Activated CD8-positive, alpha-beta memory T cell treated with anti-CD3 and anti-CD28 coated beads for 48 hours (primary cell): ENCODE results near the gene SORCS3.

Source experiments
- DNase-seq, 3 experiments: peaks; one replicate each; pipeline ENCODE4 v3.0.0-alpha.2; 2020; ENCODE audit warnings: low read depth in 2 of 3, low spot score in 2 of 3

Gene SORCS3

DNA sequence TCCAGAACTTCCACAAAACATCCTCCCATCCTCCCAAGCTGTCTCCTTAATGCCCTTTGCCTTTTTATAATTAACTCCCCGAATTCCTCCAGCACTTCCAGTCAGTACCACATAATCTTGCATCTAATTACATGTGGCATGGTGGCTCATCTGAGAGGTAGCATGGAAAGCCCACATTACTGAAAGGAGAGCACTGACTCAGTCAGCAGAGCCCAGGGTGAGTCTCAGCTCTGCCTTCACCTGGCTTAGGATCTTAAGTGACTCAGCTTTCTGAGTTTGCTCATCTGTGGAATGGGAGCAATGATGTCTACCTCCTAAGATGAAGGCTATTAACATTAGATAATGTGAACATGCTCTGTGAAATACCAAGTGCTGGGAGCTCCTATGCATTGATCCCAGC lies 433.9 kb downstream of the SORCS3 start:
- DNase-seq, result no peak

DNA sequence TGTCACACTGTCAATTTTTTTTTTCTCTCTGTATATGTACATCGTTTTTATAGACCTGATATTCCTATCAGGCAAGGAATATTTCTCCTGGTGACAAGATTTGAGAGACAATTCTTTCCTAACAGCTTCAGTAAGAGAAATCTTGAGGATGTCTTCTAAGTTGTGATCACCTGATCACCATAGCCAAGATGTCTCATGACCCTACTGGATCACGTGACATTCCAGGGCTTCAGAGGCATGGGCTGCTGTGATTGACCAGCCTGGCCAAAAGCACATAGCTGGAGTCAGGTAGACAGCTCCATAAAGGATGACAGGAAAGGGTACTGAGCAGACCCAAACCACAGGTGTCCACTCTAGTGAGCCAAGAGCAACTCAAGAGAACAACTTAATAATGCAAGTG lies 444.9 kb downstream of the SORCS3 start:
- no peak for DNase-seq

DNA sequence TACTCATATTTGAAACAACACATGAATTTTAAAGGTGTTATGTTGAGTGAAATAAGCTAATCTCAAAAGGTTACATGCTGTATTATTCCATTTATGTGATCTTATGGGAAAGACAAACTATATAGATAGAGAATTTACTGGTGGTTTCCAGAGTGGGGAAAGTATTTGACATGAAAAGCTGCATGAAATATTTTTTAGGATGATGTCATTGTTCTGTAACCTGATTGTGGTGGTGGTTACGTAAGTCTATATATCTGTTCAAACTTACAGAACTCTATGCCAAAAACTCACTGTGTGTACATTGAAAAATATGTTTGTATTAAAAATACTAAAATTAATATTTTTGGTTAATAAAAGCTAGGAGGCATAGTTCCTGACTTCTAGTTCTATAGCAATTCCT lies 453.0 kb downstream of the SORCS3 start:
- DNase-seq, result no peak

DNA sequence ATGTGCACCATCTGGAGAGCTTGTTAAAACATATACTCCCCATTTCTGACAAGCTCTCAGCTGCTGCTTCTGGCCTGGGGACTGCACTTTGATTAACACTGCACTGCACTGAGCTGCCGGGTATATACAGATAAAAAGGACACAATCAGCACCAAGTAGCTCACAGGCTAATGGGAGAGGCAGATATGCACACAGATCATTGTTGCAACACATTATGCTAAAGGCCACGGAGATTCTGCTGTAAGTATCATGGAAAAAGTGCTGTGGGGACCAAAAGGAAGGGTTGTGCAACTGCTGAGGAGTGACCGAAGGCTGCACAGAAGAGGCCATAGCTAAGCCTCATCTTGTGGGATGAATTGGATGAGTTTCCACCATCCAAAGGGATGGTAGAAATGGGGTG lies 455.2 kb downstream of the SORCS3 start:
- no peak for DNase-seq

DNA sequence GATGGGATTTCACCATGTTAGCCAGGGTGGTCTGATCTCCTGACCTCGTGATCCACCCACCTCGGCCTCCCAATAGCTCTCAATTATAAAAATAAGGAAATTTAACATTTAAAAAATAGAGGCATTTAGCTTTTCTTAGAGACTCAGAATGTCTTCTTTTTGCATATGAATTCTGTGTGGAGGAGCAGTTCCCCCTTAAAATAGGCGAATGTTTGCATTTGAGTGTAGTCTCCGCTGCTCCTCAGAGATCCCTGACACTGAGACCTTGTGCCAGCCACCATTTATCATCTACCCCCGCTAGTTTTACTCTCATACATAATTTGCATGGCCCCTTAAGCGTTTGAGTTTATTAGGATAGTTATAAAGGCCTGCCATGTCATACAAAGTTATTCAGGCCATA lies 461.9 kb downstream of the SORCS3 start:
- DNase-seq, result no peak

DNA sequence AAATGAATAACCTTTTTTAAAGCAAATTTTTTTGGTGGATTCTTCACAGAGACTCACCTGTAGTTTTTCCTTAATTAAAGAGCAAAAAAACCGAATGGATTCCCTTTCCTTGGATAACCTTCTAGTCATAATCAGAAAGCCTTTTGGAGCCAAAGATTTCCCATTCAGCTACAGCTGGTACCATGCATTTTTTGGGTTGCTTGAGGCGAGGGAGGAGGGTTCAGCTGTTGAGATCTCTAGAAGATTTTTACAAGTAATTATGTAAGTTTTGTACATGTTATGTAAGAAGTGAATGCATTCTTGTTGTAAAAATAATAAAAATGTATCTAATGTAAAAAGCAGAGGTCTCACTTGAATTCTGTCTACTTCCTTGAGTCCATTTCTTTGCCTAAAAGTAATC lies 463.2 kb downstream of the SORCS3 start:
- DNase-seq, result no peak

DNA sequence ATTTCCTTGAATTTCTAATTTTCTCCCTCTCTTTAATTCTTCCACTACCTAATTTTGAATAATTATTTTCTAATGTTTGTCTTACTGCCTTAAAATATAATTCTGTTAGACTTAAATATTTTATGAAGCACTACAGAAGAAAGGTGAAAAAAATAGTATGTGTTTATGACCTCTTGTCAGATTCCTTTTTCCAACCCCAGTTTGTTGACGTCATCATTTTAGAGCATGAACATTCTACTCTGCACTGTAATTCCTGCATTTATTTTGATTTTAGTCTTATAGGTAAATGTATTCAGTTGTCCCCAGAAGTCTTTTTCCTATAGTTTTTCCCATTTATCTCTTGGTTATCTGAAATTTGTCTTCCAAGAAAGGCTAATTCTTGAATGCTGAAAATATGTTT lies 468.1 kb downstream of the SORCS3 start:
- no peak for DNase-seq

DNA sequence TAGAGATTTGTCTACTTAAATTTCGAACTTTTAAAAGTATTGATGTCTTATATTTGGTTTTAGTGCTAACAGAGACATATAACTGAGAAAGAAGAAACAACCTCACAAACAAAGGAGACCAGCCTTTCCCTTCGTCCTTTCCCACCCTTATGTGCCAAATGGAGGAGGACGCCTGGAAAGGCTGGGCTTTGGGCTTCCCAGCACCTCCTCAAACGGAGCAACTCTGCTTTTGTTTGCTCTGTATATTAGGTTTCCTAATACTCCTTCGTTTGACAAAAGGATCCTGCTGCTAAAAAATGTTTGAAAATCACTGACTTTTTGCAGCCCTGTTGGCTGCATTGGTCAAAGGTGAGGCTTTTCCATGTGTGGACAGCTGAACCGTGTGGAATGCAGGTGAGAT lies 471.8 kb downstream of the SORCS3 start:
- no peak for DNase-seq

DNA sequence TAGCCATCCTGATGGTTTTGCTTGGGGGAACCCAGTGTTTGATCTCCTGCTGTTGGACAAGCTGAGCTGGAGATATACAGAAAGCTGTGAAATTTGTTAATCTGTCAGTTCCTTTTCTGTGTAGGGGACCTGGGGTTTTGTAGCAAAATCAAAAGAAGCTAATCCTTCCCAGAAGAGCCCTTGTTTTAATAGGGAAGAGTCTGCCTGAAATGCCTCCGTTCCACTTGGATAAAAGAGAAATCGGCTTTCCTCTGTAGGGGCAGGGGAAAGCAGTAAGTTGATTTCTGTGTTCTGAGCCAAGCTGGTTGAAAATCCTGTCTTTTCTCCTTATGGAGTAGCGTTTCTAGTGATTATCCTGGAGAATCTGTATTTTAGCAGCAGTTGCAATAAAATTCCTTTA lies 472.6 kb downstream of the SORCS3 start:
- DNase-seq, result no peak

DNA sequence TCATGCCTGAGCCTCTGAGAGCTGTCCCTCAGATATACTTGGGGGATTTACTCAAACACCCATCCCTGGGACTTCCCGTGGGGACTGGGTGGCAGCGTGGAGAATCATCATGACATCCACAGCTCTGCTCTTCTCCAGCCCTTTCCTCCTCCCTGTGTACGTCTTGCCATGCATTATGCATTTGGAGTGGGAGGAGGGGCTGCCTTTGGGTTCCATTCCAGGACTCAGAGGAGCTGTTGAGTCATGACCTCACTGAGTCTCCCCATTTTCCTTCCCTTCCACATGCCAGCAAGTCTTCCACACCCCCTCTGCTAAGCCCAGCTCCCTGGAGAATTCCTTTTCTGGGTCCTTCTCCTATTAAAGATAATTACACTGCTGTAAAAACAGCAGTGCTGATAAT lies 480.7 kb downstream of the SORCS3 start:
- no peak for DNase-seq

DNA sequence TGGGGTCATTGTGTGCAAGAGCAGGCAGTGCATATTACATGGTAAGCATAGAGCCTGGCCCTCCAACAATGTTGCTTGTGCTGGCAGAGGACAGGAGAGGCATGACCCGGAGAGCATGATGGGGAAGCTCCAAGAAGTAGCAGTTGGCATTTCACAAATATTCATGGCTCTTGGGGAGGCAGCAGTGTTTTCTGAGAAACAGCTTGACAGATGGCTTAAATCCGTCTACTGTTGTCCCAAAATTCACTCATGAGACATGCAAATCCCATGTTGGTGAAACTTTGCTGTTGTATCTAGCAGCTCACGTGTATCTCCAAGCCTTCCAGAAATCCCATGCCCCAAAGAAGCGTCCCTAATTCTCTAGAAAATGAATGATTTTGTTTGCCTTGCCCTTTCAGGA lies 487.0 kb downstream of the SORCS3 start:
- DNase-seq, result no peak

DNA sequence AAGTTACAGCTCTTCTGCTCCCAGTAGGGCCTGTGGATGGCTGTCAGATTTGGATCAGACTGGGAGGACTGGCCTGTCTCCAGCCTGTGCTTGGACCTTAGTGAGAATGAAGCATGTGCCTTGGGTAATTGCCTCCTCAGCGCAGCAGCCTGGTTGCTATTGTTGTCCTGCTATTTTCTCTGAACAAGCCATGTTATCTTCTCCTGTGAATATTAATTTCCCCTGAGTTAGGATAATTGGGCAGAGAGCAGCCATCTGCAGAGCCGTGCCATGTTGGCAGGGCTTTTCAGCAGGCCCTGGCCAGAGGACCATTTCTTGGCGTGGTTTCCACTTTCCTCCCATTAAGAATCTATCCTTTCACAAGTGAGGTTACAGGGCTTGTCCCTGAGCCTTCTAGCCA lies 497.3 kb downstream of the SORCS3 start:
- no peak for DNase-seq

DNA sequence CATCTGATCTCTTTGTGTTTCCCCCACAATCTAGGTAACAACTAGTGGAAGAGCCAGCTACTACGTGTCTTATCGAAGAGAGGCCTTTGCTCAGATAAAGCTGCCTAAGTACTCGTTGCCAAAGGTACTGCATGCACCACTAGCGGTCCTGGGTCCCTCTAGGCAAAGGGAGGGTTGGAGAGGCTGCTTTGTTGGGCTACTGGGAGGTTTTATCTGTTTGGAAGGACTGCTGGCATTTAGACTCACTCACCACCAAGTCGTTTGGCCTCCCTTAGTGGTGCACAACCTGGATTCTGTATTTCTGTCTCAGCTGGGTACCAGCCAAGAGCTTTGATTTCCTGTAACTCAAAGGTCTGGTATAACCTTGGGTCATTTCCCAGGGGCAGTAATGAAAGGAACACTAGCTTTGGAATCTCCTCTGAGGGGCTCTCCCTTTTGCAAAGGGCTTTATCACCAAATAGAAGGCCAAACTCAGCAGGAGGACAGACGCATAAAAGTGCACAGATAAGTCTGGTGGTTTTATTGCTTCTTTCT lies 498.3 kb downstream of the SORCS3 start:
- DNase-seq, result no peak

DNA sequence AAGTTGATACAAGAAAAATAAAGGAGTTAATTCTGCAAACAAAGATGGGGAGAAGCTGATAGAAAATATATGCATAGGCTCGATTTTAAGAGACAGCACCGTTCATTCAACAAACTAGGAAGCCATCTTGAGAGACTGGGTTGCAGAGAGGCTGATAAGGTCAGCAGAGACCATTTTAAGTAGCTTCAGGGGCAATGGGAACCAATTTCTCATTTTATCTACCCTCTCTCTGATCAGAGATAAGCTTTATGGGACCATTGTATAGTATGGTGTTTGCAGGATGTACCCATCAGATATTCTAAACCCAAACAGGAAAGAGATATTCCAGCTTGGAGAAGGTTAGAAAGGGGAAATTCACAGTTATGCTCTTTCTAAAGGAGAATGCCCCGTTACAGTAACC lies 499.5 kb downstream of the SORCS3 start:
- DNase-seq, result no peak

DNA sequence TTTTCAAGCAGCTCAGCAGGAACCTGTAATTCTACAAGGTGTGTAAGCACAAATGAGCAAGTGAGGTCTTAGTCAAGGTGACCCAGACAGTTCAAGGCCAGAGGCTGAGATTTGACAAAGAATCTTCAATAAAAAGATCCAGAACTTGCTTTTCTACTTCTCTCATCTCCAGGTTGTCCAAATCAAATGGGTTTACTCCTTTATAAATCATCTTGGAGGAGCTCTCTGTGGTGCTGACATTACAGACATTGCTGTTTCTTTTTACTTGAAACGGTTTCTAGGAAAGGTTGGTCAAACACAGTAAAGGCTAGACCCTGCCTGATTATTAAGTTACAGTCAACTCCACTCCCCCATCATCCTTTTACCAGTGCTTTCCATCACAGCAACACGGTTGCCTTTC lies 504.6 kb downstream of the SORCS3 start:
- no peak for DNase-seq

DNA sequence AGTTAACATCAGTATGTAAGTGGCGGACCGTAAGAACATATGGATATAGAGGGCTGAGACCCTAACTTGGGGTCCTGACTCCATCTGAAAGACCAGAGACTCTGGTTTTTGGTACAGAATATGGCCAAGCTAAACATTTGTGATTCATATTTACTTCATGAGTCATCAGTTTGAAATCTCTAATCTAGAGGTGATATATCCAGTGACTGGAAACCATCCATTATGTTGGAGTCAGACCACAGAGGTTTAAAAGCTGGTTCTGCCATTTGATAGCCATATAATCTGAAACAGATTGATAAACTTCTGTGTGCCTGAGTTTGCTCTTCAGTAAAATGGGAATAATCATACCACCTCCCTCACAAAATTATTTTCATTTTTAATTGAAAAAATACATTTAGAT lies 505.3 kb downstream of the SORCS3 start:
- no peak for DNase-seq

DNA sequence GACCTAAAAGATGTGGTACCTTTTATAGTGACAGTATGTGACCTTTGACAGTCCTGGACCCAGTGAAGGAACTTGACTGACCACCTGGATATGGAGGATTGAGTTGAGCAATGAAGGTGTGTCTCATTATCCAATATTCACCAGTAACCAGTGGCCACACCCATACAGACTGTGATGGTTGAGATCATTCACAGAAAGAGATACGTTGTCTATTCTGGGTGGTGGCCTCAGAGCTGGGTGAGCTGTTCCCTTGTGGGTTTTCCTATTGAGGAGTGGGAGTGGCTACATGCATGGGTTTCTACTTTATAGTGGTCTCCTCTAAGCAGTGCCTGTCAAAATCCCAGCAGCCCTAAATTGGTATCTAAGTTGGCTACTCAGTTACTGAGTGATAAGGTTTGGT lies 507.4 kb downstream of the SORCS3 start:
- DNase-seq, result no peak

DNA sequence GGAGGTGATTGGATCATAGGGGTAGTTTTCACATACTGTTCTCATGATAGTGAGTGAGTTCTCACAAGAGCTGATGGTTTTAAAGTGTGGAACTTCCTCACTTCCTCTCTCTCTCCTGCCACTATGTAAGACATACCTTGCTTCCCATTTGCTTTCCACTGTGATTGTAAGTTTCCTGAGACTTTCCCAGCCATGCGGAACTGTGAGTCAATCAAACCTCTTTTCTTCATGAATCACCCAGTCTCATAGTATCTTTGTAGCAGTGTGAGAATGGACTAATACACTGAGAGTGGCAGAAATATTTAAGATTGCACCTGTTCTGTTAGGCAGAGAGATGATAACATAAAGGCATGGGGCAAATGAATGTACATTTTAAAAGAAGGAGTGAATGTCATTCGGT lies 507.8 kb downstream of the SORCS3 start:
- no peak for DNase-seq

DNA sequence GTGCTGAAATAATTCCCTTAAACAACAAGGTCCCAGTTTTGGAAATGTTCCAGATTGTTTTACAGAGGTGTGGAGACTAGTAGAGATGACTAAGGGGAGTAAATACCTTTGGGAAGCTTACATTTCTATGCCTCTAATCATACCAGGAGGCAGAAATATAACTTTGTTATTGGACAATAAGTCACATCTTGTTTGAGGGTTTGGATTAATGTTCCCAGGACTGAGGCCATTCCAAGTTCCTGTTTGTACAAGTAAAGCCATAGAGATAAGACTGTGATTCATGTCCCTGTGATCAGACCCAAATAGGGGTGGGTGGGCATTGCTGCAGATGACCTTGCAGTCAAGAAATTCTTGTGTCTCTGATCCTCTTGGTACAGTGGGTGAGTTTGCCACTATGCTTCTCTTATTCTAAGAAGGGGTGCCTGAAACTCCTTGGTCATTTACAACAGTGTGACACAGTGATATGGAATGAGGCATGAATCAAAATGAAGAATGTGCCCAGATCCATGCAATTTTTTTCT lies 508.3 kb downstream of the SORCS3 start:
- DNase-seq, result no peak

DNA sequence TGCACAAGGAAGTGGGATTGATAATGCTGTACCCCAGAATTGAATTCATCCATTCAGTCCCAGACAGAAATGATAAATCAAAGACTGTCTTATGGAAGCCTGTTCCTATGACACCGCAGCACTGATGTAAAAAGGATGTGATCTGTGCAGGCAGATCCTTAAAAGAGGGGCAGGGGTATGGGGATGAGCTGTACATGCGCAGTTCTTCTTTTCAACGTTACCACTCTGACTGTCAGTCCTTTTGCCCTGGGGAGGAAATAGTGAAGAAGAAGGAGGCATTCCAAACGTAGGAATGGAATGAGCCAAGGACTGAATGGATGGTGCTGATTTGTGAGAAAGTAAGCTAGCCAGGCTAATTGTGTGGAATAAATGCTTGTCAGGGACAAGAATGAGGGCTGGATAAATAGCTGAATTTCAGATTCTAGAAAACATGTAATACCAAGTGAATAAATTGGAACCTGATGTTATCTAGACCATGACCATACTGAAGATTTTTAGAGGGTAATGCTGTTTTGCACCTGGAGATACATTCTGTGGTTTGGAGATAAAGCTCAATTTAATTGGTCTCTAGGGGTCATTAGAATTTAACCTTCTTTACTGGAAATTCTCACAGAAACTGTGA lies 509.3 kb downstream of the SORCS3 start:
- DNase-seq, result no peak

DNA sequence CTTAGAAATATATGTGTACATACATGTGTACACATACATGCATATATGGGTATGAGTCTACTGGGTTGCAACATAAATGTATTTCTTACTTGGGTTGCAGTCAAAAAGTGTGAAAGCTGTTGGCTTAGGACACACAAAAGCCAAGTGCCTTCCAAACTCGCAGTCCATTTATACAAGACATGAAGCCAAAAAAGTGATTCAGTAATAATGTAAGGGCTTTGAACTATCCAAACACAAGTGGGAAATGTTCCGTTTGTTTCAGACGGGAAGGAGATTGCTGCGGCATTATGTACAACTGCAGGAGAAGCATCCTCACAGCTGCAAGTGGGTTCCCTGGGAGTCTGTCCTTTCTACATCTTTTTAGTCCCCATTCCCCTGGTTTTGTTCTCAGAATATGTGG lies 513.6 kb downstream of the SORCS3 start:
- DNase-seq, result no peak

DNA sequence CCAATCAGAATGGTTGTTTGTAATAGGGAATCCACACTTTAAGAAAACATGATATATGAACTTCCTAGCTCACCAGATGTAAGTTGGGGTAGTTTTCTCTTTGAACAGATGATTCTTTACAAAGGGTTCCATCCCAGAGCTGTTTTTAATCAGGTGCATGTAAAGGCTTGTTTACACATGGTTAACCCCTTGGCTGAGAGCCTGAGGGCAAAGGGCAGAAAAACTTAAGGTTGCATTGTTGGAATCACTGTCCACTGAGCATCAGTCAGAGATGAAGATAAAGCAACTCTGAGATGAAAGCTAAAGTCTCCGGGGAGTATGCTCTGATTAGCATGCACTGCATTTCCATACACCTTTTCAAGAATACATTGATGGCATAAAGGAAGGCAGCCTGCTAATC lies 518.2 kb downstream of the SORCS3 start:
- DNase-seq, result no peak

DNA sequence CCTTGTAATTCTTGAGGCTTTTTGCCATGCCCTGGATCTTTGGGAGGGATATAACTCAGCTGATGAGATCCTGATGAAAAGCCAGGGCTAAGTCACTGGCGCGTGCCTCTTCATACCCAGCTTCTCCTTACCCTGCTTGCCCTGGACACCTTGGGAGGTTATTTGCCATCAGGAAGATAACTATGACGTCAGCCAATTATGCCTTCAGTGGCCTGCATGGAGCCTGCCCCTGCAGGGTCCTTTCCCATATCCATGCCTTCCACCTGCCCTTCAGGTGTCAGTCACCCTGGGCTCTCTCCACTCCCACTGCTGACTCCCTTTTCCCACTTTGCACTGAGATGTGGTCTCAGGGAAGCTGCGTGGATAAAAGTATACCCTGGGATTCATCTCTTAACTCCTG lies 520.1 kb downstream of the SORCS3 start:
- DNase-seq, result no peak
